Smooth muscle cell (in vitro differentiated cells): ENCODE measurements around the gene CAPG. TPM values are rescaled to one million over a fixed set of nuclear protein-coding genes. Genes with fewer than 3 reads are reported as not detected.

ENCODE experiments used
- DNase-seq: peaks from one replicate; lab custom pipeline; 2025; ENCODE audit not compliant: unreplicated experiment; lab: John Stamatoyannopoulos, UW
- H2AFZ ChIP-seq: fragments of 200-600 bp; sonication (generic); 2 replicates; pipeline ENCODE4 v1.6.0; 2016; ENCODE audit warnings: antibody characterized with exemption, low read depth, mild to moderate bottlenecking
- H3F3A ChIP-seq: fragments of 200-600 bp; sonication (generic); 2 replicates; pipeline ENCODE4 v1.6.0; 2017; ENCODE audit warnings: antibody characterized with exemption, low read depth
- H3K27ac ChIP-seq: fragments of 200-600 bp; sonication (generic); 2 replicates; pipeline ENCODE4 v1.5.1; 2016; ENCODE audit warnings: low read depth, mild to moderate bottlenecking
- H3K27me3 ChIP-seq: fragments of 200-600 bp; sonication (generic); 2 replicates; pipeline ENCODE4 v1.6.1; 2016; ENCODE audit warnings: low read depth, mild to moderate bottlenecking
- H3K36me3 ChIP-seq: fragments of 200-600 bp; sonication (generic); 2 replicates; pipeline ENCODE4 v1.5.1; 2016; ENCODE audit warnings: low read depth
- H3K4me1 ChIP-seq: fragments of 200-600 bp; sonication (generic); 2 replicates; pipeline ENCODE4 v1.5.1; 2016; ENCODE audit warnings: low read depth
- H3K4me2 ChIP-seq: fragments of 200-600 bp; sonication (generic); 2 replicates; pipeline ENCODE4 v1.6.0; 2016; ENCODE audit warnings: mild to moderate bottlenecking
- H3K4me3 ChIP-seq: fragments of 200-600 bp; sonication (generic); 2 replicates; pipeline ENCODE4 v1.5.1; 2016; ENCODE audit warnings: mild to moderate bottlenecking
- H3K79me2 ChIP-seq: fragments of 200-600 bp; sonication (generic); 2 replicates; pipeline ENCODE4 v1.6.0; 2016; ENCODE audit warnings: low read depth, mild to moderate bottlenecking
- H3K9ac ChIP-seq: fragments of 200-600 bp; sonication (generic); 2 replicates; pipeline ENCODE4 v1.6.0; 2016; ENCODE audit warnings: low read depth
- H3K9me3 ChIP-seq: fragments of 200-600 bp; sonication (generic); replicated peaks from 2 replicates; pipeline ENCODE4 v1.5.1; 2016; ENCODE audit warnings: low read depth
- H4K20me1 ChIP-seq: fragments of 200-600 bp; sonication (generic); 2 replicates; pipeline ENCODE4 v1.6.0; 2016; ENCODE audit warnings: low read depth
- CTCF ChIP-seq: fragments of 200-600 bp; sonication (generic); IDR thresholded peaks from 2 replicates; pipeline ENCODE4 v1.5.1; 2017; ENCODE audit warnings: borderline replicate concordance, mild to moderate bottlenecking, antibody characterized with exemption; ENCODE audit not compliant: insufficient read depth, poor library complexity, severe bottlenecking
- WGBS: methylation state at CpG from one replicate; pipeline ENCODE4 v1.1.7; 2016; ENCODE audit warnings: low lambda C conversion rate; 5-methylcytosine and 5-hydroxymethylcytosine counted together
- polyA plus RNA-seq: library from polyadenylated mRNA; unstranded; fragments of >200 nt; fragmentation: Nextera tagmentation; extraction: Ambion mirVana; gene quantifications from 2 replicates; pipeline ENCODE4 v1.2.1, GENCODE V29; 2016
- total RNA-seq: library from RNA; depleted of rRNA; stranded (reverse); fragments of >200 nt; gene quantifications from 2 replicates; pipeline ENCODE4 v1.2.3, GENCODE V29; 2014

The CAPG gene
- total and polyA plus RNA-seq, 2 experiments from 2014 or later, result 51.6 to 96.2 TPM

DNA sequence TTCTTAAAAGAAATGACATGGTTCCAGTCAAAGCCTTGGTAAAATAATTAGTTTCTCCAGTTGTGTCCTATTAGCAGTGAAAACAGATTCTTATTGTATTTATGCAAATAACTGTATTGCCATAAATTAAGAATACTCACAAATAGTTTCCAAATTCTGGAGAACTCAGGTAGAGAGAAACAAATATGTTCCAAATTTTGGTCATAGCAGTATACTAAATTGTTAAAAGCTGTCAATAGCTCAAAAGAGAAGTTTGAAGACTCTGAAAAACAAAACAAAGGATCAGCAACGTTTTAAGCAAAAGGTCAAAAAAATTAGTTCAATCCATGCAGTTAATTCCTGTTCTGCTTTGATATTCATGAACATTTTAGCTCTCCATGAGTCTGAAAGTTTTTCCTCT, 30.1 kb downstream of the CAPG start:
- Histone ChIP-seq H3K9ac (no peak overlapping the region), H3F3A (no peaks in the 10 kb centered on the region), H4K20me1 (no peaks in the 10 kb centered on the region), H3K9me3 (no peaks in the 10 kb centered on the region), H3K36me3 (peaks cover 28% of the 10 kb centered on the region), H3K4me2 (no peak overlapping the region), H3K4me3 (no peak overlapping the region), H2AFZ (no peak overlapping the region), H3K27me3 (no peaks in the 10 kb centered on the region), H3K4me1 (no peaks in the 10 kb centered on the region), H3K79me2 (no peaks in the 10 kb centered on the region), H3K27ac (no peak overlapping the region)
- DNase-seq, result no peak
- WGBS, result 89% methylated on average over 1 of the region's 1 CpG
- no peak for TF ChIP-seq CTCF

GRCh38 chr2:85378257-85378656, 31.9 kb downstream of the CAPG start:
- Histone ChIP-seq H3K36me3 (peaks cover 28% of the 10 kb centered on the region), H3K27me3 (no peaks in the 10 kb centered on the region), H3K27ac (no peak overlapping the region), H3K4me3 (no peak overlapping the region), H3K9ac (no peak overlapping the region), H2AFZ (no peak overlapping the region), H3K4me1 (no peaks in the 10 kb centered on the region), H3F3A (no peaks in the 10 kb centered on the region), H3K79me2 (no peaks in the 10 kb centered on the region), H4K20me1 (no peaks in the 10 kb centered on the region), H3K4me2 (no peak overlapping the region), H3K9me3 (no peaks in the 10 kb centered on the region)
- no peak for TF ChIP-seq CTCF
- DNase-seq, result no peak
- 92% methylated on average over 5 of the region's 5 CpGs for WGBS

DNA sequence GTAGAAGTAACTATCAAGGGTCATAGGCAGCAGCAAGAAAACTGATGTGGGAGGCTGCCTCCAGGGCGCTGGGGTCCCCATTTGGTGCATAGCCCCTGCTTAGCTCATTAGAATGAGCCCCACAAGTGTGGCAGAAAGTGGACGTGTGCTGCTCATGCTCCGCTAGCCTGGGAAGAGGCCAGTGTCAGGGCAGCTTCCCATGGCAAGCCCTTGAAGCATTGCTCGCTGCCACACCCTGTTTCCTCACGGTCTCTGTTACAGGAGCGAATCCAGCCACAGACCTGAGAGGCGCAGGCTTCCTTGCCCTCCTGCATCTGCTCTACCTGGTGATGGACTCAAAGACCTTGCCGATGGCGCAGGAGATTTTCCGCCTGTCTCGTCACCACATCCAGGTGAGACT, 33.1 kb downstream of the CAPG start:
- WGBS, result 82% methylated on average over 11 of the region's 11 CpGs
- Histone ChIP-seq H3K4me3 (no peak overlapping the region), H3K4me1 (no peaks in the 10 kb centered on the region), H2AFZ (no peak overlapping the region), H3K79me2 (no peaks in the 10 kb centered on the region), H3K4me2 (peak overlapping the region; percentile 49), H3K27me3 (no peaks in the 10 kb centered on the region), H3F3A (no peaks in the 10 kb centered on the region), H3K27ac (no peak overlapping the region), H4K20me1 (no peaks in the 10 kb centered on the region), H3K36me3 (peaks cover 28% of the 10 kb centered on the region), H3K9ac (no peak overlapping the region), H3K9me3 (no peaks in the 10 kb centered on the region)
- no peak for TF ChIP-seq CTCF
- DNase-seq, result no peak

DNA sequence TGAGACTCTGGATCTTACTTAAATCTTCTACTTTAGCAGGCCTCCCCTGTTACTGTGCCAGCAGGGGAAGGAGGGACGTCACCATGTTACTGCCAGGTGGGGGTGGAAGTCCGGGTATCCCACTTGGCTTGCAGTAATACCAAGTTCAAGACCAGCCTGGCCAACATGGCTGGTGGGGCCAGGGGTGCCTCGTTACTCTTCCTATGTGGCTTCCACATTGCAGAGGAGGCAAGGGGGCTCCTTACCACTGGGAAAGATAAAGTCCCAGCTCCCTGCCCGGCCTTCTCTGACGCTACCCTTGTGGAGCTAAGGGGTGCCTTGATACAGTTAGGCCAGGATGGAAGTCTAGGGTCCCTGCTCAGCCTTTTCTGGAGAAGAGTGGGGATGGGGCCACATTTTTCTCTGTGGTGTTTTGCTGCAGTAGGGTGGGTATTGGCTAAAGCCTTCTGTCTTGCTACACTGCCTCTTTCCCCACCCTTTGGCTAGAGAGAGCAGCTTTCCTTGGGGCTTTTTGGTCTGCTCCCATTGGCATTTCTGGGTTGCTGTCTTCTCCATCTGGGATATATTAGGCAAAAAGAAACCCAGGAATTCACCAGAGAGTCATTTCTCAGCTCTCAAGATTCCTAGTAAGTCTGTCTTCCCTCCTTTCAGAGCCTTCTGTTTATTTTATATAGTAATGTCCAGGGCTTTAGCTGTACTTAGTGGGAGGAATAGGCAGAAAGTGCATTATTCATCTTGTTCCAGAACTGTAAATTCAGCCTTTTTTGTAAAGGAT, 33.7 kb downstream of the CAPG start:
- no peak for DNase-seq
- Histone ChIP-seq H3F3A (no peaks in the 10 kb centered on the region), H4K20me1 (no peaks in the 10 kb centered on the region), H3K9me3 (no peaks in the 10 kb centered on the region), H3K9ac (no peak overlapping the region), H2AFZ (no peak overlapping the region), H3K4me3 (no peak overlapping the region), H3K27ac (no peak overlapping the region), H3K27me3 (no peaks in the 10 kb centered on the region), H3K36me3 (peaks cover 28% of the 10 kb centered on the region), H3K79me2 (no peaks in the 10 kb centered on the region), H3K4me1 (no peaks in the 10 kb centered on the region), H3K4me2 (peak overlapping the region; percentile 49)
- TF ChIP-seq CTCF, result no peak
- 96% methylated on average over 5 of the region's 5 CpGs for WGBS
